HG02973 (cell line): ENCODE results near the gene NQO2.
A peak's percentile ranks its signal among the peaks of the same experiment; 100 is the strongest.
"Not testable (repeated sequence)": the region's sequence is repeated elsewhere in the genome, so short reads cannot be mapped to it uniquely, and the experiment has no call there.

Experiments
- ATAC-seq: cut with Tn5 transposase; IDR thresholded peaks from one replicate; pipeline ENCODE4 v1.9.1; 2021; ENCODE audit warnings: moderate library complexity; ENCODE audit not compliant: unreplicated experiment

NQO2 gene

DNA sequence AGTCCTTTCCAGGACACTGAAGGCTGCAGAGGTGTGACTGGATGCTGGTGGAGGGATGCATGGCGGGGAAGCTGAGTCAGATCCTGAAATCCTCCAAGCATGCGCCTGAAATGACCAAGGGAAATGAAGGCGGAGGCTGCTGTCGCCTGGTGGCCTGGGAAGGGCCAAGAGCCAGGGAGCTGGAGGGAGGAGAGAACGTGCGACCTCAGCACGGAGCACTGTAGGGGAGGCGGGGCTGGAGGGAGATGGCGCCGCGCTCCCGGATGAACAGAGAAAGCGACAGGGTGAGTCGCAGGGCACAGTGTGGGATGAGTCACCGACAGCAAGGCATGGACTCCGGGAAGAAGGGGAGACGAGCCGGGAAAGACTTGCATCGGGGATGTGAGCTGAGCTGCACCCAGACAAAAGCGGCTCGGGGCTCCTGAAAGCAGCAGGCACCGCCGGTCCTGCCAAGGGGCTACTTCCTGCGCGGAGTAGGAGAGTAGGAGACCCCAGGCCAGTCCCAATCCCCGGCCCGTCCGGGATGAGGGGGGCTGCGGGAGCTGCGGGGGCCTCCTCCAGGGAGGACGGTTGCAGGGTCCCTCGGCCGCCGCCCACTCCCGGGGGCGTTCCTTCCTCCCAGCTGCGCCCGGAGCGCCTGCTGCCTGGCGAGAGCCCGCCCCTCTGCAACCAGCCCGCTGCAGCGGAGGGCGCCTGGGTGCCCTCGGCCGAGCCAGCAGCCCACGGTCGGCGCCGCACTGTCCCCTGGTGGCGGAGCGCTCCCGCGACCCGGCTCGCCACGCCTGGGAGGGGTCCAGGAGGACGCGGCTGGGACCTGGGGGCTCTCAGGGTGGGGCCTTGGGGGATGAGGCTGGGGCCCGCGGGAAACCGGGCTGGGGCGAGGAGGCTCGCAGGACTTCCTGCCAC, 11.0 kb upstream of the NQO2 start:
- peak; percentile 51 for ATAC-seq

DNA sequence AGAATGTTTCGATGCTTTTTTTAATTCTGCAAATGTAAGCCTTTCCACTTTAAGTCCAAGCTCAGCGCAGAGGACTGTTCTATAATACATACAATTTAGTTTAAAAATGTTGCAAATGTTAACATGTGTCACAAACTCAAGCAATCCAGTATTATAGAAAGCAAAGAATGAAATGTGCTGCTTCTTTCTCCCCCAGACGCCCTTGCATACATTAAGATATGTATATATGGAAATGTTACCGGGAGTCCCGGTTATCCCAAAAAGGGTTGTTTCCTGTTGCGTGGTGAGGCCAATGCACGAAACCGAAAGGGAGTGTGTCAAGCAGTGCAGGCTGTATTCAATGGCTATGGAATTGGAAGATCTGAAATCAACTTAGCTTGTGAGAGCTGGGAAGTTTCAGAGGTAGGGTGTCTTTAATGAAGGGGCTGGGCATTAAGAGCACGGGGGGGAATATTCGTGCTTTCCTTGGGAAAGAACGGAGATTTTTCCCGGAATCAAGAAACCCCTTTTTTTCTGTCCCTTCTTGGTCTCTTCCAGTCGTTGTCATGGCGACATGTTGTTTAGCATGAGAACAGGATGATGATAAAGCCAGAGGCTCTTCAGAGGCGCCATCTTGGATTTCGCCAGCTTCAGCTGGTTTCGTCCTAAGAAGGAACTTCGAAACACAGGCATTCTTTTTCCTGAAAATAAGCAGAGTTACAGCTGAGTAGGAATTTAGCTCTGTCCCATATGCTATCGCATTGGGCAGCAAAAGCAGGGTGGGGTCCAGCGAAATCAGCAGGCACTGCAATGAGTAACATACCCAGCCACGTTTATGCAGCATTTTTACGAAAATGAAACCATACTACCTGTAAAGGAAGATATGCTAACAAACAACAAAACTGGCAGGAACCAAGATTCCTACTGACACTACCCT, 10.1 kb upstream of the NQO2 start:
- peak; percentile 76 for ATAC-seq

DNA sequence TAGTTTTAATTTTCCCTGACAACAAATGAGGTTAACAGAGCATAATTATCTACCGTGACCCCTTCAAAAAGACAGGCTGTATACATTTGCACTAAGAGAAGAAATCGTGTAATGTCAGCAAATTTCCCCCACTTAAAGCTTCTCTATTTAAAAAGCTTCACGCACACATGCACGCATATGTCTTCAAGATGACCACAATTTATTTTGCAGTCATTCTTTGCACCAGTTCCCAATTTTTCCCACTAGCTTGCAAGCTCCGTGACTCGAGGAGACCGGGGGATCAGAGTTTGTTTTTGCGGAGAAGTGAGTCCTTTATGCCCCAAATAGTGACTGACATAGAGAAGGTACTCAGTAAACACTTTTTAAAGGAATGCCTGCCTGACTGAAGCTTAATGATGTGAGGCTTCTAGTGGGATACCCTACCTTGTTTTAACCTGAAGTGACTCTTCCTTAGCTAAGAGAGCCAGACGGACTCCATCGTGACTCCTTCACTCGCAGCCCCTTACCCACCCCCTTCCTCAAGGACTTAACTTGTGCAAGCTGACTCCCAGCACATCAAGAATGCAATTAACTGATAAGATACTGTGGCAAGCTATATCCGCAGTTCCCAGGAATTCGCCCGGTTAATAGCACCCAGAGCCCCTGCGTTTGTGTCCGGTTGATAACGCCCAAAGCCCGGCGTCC, 9.3 kb upstream of the NQO2 start:
- ATAC-seq: no peak

DNA sequence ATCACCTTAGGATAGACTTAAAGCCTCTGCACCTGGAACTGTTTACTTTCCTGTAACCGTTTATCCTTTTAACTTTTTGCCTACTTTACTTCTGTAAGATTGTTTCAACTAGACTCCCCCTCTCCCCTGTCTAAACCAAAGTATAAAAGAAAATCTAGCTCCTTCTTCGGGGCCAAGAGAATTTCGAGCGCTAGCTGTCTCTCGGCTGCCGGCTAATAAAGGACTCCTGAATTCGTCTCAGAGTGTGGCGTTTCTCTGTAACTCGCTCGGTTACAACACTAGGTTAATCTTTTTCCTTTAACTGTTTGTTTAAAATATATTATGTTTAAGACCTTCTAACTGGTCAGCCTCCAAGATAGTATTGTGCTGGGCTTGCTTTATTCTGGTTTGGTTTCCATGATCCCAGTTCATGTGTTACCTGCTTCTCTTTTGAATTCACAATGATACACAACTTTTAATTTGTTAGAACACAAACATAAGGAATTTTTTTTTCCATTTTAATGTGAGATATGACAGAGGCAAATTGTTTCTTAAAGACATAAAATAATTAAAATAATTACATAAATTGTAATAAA, 8.7 kb upstream of the NQO2 start:
- no peak for ATAC-seq

DNA sequence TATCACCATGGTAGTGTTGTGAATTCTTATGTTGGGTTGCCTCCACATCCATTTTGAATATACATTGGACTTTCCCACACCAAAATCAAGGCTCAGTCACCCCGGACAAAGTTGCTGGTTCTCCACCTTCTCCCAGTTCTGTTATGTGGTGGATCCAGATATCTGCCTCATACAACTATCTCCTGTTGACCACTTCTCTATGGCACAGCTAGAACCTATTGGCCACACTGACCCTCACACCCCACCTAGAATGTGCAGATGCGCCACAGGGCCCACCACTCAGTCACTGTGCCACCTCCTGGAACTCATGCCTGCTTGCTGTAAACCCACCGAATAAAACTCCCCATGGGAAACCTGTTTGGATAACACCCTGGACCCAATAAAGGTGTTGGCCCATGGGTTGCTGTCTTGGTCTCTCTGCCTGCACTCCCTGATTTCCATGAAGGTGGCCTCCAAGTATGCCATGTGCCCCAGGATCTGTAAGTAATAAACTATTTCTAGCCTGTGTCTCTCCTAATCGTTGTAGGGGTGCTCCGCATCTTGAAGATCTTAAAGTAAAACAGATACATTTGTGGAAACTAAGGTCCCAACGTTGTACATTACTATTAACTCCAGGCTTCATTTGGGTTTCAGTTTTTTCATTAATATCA, 7.2 kb upstream of the NQO2 start:
- ATAC-seq: no peak

DNA sequence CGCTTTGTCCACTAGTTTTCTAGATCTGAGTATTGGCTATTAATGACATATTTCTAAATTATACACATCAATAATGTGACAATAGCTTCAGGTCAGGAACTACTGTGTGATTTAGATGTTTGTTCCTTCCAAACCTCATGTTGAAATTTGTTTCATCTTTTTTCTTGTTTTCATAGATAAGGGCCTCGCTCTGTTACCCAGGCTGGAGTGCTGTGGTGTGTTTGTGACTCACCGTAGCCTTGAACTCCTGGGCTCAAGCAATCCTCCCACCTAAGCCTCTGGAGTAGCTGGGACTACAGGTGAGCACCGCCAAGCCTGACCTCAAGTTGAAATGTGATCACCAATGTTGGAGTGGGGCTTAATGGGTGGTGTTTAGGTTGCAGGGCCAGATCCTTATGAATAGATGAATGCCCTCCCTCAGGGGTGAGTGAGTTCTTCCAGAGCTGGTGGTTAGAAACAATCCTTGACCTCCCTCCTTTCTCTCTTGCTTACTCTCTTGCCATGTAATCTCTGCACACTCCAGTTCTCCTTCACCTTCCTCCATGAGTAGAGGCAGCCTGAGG, 5.9 kb upstream of the NQO2 start:
- ATAC-seq: no peak

DNA sequence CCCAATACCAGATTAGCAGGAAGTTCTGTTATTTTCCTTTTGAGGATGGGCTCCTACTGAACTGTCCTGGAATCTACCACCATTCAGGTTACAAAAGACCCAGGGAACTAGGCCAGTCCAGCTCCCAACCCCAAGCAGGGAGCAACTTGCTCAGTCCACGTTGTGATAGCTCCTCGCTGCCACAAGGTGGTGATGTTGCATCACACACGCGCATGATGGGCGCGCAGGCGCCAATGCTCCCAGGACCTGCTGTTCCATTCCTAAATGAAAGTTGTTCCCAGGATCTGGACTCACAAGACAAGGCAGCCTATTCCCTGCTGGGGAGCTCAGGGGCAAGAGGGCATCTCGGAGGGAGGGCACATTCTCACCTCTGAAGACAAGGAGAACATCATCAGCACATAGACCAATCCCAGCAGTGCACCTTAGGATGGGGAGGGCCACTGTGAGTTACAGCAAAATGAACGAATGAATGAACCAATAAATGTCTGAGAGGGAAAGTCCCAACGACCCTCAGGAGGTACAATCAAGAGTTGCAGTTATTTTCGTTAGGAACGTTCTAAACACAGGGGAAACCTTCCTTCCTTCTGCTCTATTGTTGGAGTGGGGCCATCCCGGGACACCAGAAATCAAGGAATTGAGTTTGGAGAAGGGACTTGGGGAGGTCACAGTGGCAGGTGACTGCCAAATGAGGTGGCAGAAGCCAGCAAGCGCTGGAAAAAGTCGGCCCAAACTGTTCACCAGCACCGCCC, 1.3 kb upstream of the NQO2 start:
- ATAC-seq: not testable (repeated sequence)

DNA sequence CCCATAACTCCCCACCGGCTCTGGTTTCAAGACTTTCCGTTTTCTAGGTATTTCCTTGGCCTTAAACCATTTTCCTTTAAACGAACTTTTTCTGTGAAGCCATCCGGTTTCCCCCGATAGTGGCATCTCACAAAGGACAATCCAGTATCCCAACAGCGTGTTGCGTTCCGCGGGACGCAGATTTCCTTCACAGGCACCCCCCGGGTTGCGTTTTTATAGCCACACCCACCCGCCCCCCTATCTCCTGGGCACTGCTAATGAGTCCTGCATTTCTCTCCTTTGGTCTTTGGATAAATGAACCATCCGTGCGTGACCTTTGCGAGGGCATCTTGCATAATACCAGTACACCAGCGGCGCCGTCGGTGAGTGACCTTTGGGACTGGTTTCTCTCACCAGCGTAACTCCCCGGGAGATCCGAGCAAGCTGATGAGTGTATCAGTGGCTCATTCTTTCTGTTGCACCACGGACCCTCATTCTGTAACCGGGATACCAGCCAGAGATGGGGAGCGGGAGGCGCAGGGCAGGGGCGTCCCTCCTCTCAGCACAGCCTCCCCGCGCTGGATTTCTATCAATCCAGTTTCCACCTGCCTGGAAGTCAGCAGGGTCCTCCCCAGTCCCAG, 586 bp upstream of the NQO2 start:
- ATAC-seq: peak; percentile 15

DNA sequence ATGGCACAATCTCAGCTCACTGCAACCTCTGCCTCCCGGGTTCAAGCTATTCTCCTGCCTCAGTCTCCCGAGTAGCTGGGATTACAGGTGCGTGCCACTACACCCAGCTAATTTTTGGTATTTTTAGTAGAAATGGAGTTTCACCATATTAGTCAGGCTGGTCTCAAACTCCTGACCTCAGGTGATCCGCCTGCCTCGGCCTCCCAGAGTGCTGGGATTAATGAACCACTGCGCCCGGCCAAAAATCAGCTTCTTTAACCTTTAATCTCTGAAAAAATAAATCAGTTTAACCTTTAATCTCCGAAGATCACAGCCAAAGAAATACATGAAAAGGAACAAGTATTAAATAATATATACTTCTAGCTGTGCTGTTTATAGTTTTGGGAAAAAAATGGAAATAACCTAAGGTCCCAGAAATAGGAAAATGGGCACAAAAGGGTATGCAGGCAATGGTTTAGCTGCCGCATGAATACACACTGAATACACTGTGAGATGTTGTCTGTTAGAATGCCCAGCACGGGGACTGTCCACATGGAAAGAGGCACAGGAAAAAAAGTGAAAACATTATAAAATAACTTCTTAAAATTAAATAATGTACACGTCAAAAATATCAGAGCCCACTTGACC, 1.6 kb downstream of the NQO2 start:
- no peak for ATAC-seq

DNA sequence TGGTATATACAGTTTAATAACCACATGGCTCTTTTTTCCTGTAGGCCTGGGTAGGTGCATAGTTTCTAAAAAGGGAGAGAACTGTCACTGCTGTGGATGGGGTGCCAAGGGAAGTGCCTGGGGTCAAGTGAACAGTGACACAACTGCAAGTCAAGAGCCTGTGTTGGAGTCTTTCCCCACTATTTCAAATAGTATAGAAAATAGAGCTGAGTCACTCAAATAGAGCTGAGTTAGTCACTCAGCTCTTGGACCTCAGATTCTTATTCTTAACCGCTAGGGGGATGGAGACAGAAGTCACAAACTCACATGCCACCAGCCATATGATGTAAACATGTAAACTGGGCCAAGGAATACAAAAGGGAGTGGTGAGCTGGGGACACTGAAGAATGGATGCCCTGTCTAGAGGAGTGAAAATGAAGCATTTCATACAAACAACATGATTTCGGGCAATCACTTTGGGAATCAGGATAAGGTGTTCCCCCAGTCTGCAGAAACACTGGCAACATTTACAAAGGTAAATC, 2.1 kb downstream of the NQO2 start:
- ATAC-seq: no peak

DNA sequence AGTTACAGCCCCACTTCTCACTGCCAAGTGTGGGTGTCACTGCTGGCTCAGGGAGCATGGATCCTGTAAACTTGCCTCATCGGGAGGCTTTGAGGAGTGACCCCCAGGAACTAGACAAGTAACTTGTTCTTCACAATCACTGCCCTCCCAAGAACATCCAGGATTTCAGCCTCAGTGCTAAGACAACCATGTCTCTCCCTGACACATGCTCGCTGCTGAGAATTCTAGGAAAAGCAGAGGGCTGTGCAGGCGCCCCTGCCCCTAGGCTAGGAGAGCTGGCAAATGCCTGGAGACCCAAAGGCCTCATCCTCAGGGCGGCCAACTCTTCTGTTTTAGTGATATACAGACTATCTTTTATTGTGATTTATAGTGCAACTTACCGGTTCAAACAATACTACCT, 3.5 kb downstream of the NQO2 start:
- not testable (repeated sequence) for ATAC-seq

DNA sequence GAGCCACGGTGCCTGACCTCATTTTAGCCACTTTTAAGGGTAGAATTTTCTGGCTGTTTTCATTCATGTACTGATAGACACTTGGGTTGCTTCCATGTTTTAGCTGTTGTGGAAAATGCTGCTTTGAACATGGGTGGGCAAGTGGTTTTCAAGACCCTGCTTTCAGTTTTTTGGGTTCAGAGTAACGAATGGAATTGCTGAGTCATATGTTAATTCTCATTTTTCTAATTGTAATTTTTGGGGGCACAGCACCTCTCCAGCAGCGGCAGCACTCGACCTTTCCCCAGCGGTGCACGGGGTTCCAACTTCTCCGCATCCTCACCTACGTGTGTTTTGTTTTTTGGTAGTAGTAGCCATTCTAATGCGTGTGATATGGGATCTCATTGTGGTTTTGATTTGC, 5.4 kb downstream of the NQO2 start:
- ATAC-seq: no peak

DNA sequence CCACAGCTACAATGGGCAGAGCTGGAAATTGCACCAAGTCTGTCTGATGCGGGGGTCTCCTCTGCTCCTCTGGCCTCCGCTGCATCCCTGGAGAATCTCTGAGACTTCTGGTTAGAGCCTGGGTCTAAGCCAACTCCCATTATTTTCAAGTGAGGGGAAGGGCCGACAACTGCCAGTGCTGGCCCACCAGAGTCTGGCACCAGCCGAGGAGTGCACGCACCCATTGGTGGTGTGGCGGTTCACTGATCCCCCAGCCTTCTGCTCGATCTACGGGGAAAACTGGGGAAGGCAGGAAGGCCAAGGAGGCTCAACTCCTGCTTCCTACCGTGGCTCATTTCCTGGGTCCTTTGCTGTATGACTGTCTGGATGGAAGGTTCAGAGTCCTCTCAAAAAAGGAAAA, 6.2 kb downstream of the NQO2 start:
- ATAC-seq: no peak

DNA sequence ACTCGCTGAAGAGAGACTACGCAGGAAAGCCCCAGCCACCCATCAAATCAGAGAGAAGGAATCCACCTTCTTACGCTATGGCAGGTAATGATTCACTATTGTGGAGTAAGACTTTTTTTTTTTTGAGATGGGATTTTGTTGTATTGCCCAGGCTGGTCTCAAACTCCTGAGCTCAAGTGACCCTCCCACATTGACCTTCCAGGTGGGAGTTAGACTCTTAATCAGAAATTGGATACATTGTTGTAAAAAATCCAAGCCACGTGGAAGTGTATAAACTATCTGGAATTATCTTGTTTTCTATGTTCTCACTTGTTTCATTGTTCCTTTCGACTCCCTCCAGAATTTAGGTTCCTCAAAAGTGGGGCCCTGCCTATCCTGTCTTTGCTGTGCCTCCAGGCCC, 6.8 kb downstream of the NQO2 start:
- ATAC-seq: no peak

DNA sequence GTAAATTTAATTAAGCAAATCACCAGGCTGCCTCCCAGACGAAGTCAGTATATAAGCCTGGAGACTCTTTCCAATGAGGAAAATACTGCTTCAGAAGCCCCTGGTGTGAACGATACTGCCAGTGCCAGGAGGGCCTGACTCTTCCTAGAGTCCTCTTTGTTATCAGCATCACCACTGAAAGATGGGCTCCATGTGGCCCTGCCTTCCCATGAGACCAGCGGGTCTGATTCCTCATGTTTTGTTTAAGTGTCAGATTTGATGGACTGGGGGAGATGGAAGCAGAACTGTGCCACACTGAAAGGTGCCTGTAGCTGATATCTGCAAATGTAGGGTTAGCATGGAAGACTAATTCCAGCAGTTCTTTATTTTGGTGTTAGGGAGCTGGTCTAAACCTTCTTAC, 7.9 kb downstream of the NQO2 start:
- ATAC-seq: no peak

DNA sequence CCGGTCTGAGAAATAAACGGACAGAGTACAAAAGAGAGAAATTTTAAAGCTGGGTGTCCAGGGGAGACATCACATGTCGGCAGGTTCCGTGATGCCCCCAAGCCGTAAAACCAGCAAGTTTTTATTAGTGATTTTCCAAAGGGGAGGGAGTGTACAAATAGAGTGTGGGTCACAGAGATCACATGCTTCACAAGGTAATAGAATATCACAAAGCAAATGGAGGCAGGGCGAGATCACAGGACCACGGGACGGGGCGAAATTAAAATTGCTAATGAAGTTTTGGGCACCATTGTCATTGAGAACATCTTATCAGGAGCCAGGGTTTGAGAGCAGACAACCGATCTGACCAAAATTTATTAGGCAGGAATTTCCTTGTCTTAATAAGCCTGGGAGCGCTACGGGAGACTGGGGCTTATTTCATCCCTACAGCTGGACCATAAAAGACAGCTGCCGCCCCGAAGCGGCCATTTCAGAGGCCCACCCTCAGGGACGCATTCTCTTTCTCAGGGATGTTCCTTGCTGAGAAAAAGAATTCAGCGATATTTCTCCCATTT, 9.1 kb downstream of the NQO2 start:
- ATAC-seq: not testable (repeated sequence)

DNA sequence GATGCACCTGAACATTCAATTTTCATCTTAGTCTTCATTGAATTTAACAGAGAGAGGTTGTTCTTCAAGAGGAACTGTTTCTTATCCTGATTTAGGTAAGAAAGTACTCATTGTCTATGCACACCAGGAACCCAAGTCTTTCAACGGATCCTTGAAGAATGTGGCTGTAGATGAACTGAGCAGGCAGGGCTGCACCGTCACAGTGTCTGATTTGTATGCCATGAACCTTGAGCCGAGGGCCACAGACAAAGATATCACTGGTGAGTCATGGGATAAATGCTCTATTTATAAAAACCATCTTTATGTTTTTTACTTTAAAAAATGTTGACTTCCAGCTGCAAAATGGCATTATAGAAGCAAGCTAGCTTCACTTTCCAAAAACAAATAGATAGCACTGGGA, 10.2 kb downstream of the NQO2 start:
- no peak for ATAC-seq

DNA sequence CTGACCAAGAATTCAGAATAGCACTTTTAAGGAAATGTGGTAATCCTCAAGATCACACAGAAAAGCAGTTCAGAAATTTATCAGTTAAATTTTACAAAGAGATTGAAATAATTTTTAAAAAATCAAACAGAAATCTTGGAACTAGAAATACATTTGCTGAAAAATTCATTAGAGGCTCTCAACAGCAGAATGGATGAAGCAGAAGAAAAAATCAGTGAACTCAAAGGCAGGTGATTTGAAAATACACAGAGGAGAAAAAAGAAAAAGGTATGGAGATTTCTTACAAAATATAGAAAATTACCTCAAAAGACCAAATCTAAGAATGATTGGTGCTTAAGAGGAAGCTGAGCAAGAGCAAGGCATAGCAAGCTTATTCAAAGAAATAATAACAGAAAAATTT, 11.5 kb downstream of the NQO2 start:
- no peak for ATAC-seq
